ENCODE results near the gene GPRC5A.
"Not testable (repeated sequence)": the region's sequence is repeated elsewhere in the genome, so short reads cannot be mapped to it uniquely, and the experiment has no call there.

GPRC5A gene, protein sequence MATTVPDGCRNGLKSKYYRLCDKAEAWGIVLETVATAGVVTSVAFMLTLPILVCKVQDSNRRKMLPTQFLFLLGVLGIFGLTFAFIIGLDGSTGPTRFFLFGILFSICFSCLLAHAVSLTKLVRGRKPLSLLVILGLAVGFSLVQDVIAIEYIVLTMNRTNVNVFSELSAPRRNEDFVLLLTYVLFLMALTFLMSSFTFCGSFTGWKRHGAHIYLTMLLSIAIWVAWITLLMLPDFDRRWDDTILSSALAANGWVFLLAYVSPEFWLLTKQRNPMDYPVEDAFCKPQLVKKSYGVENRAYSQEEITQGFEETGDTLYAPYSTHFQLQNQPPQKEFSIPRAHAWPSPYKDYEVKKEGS

DNA sequence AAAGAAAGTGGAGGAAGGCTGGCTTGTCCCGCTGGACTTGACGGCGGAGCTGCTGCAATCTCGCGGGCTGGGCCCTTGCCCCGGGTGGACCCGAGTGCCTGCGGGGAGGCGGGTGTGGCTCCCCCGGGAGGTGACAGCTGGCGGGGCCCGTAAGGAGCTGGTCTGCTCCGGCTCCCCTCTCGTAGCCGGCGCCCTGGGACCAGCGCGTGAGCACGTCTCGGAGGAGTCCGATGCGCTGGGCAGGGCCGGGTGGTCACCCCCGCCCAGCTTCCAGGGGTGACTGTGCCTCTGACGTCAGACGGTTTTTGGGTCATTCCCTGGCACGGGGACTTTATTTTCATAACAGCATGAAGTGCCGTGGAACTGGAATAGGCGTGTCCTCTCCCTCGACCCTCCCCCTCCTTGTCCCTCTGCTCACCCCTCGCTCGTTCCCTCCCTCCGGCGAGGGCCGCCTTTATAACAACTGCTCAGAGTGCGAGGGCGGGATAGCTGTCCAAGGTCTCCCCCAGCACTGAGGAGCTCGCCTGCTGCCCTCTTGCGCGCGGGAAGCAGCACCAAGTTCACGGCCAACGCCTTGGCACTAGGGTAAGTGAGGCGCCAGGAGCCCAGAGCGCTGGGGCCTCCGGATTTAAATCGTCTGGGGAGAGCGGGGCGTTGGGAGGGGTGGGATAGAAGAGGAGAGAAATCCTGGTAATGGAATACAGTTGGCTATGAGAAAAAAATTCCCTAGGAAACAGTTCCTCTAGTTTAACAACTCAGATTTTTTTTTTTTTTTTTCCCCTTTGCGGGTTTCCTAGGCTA lies at the start of gene GPRC5A:
Gene GPRC5A (plus strand): TSS at position 483 of the 801 bp plus-strand sequence. CDS start 16,688 bp downstream, outside the sequence.
- H3K27me3 ChIP-seq (ENCODE audit: low read depth) = no peaks in the 10 kb centered on the region; the same call in 1 of the 2 replicates
- peak in 1 of 2 experiments; percentile 28 for DNase-seq (ENCODE audit: low spot score in 2 of 2)

DNA sequence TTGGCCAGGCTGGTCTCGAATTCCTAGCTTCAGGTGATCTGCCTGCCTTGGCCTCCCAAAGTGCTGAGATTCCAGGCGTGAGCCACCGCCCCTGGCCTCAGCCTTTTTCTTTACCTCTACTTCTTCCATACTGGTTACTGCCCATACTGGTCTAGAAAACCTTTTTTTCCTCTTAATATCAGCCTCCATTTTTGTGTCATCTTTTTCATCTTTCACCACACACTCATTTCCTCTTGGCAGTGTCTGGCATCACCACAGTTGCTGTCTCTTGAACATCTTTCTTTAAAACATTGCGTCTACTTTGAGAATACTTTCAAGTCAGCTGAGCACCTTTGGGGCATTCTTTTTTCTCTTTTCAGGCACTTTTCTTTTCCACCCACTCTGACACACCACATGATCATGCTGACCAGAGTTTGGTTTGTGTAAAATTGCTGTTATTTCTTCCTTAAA lies 45.5 kb upstream of the GPRC5A start:
- Histone ChIP-seq H3K4me1 (no peaks in the 10 kb centered on the region), H3K9me3 (no peaks in the 10 kb centered on the region), H3K36me3 (replicated peaks) (no peaks in the 10 kb centered on the region), H3K4me3 (no peak overlapping the region), H3K27me3 (ENCODE audit: low read depth) (no peaks in the 10 kb centered on the region)
- DNase-seq (ENCODE audit: low spot score in 2 of 2) = no peak
- in situ Hi-C loops (cut with MboI; ENCODE audit: low sequenced_read_pairs) = no loop called here

More for the DNA sequence above, at the start of gene GPRC5A:
- H3K4me1 ChIP-seq = peaks cover 11% of the 10 kb centered on the region
- no peaks in the 10 kb centered on the region for H3K36me3 ChIP-seq (replicated peaks)
- H3K9me3 ChIP-seq = no peaks in the 10 kb centered on the region
- H3K4me3 ChIP-seq = no peak within 1 kb of the TSS
- in situ Hi-C loops (cut with MboI; ENCODE audit: low sequenced_read_pairs) = no loop called here

DNA sequence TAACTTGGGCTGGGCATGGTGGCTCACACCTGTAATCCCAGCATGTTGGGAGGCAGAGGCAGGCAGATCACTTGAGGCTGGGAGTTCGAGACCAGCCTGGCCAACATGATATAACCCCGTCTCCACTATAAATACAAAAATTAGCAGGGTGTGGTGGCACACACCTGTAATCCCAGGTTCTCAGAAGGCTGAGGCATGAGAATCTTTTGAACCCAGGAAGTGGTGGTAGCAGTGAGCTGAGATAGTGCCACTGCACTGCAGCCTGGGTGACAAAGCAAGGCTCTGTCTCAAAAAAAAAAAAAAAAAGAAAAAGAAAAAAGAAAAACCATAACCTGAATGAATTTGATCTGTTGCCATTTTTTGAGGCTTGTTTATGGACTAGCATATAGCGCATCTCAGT lies 44.6 kb upstream of the GPRC5A start:
- H3K4me3 ChIP-seq; DNase-seq (ENCODE audit: low spot score in 2 of 2); H3K27me3 ChIP-seq (ENCODE audit: low read depth): not testable (repeated sequence)

DNA sequence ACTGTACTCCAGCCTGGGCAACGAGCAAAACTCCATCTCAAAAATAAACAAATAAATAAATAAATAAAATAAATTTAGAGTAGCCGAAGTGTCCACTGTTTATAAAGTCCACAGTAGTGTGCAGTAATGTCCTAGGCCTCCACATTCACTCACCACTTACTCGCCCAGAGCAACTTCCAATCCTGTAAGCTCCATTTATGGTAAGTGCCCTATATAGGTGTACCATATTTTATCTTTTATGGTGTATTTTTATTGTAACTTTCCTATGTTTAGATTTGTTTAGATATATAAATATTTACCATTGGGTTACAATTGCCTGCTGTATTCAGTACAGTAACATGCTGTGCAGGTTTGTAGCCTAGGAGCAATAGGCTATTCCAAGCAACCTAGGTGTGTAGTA lies 37.9 kb upstream of the GPRC5A start:
- Histone ChIP-seq H3K36me3 (replicated peaks) (no peaks in the 10 kb centered on the region), H3K4me3 (no peak overlapping the region), H3K27me3 (ENCODE audit: low read depth) (no peaks in the 10 kb centered on the region), H3K9me3 (no peaks in the 10 kb centered on the region), H3K4me1 (no peaks in the 10 kb centered on the region)
- no peak for DNase-seq (ENCODE audit: low spot score in 2 of 2)
- in situ Hi-C loops (cut with MboI; ENCODE audit: low sequenced_read_pairs) = no loop called here

More for the DNA sequence above, 44.6 kb upstream of the GPRC5A start:
- H3K4me1 ChIP-seq; H3K9me3 ChIP-seq; H3K36me3 ChIP-seq (replicated peaks); in situ Hi-C loops (cut with MboI; ENCODE audit: low sequenced_read_pairs): not testable (repeated sequence)

DNA sequence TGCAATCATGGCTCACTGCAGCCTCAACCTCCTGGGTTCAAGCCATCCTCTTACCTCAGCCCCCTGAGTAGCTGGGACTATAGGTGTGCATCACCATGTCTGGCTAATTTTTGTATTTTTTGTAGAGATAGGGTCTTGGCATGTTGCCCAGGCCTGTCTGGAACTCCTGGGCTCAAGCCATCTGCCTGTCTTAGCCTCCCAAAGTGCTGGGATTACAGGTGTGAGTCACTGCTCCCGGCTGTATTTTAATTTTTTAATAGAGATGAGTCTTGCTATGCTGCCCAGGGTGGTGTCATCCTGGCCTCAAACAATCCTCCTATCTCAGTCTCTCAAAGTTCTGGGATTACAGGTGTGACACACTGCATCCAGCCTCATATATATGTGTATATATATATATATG lies 31.7 kb upstream of the GPRC5A start:
- DNase-seq (ENCODE audit: low spot score in 2 of 2) = no peak
- no peaks in the 10 kb centered on the region for H3K27me3 ChIP-seq (ENCODE audit: low read depth)
- H3K9me3 ChIP-seq = no peaks in the 10 kb centered on the region
- no peak overlapping the region for H3K4me3 ChIP-seq
- in situ Hi-C loops (cut with MboI; ENCODE audit: low sequenced_read_pairs) = no loop called here
- no peaks in the 10 kb centered on the region for H3K4me1 ChIP-seq
- no peaks in the 10 kb centered on the region for H3K36me3 ChIP-seq (replicated peaks)

DNA sequence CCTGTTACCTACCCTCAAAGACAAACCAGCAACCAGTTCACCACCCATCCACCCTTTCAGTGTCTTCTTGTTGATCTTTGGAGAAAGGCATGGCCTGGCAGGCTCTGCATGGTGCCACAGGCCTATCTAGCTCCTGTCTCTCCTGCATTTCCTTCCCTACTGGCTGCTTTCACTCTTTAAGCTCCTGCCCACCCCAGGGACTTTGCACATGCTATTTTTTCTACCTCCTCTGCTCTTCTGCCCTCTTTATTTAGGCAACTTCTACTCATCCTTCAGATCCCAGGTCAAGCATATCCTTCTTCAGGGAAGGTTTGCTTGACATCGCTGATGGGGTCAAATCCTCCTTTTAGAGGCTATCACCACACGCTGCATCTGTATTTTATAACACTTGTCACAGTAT lies 27.1 kb upstream of the GPRC5A start:
- H3K9me3 ChIP-seq = no peaks in the 10 kb centered on the region
- no peaks in the 10 kb centered on the region for H3K4me1 ChIP-seq
- no peak overlapping the region for H3K4me3 ChIP-seq
- no peak for DNase-seq (ENCODE audit: low spot score in 2 of 2)
- 0 out of 2 replicates have a peak, but pooled peaks cover 4% of the 10 kb centered on the region for H3K36me3 ChIP-seq (replicated peaks)
- in situ Hi-C loops (cut with MboI; ENCODE audit: low sequenced_read_pairs) = no loop called here
- H3K27me3 ChIP-seq (ENCODE audit: low read depth) = no peaks in the 10 kb centered on the region

DNA sequence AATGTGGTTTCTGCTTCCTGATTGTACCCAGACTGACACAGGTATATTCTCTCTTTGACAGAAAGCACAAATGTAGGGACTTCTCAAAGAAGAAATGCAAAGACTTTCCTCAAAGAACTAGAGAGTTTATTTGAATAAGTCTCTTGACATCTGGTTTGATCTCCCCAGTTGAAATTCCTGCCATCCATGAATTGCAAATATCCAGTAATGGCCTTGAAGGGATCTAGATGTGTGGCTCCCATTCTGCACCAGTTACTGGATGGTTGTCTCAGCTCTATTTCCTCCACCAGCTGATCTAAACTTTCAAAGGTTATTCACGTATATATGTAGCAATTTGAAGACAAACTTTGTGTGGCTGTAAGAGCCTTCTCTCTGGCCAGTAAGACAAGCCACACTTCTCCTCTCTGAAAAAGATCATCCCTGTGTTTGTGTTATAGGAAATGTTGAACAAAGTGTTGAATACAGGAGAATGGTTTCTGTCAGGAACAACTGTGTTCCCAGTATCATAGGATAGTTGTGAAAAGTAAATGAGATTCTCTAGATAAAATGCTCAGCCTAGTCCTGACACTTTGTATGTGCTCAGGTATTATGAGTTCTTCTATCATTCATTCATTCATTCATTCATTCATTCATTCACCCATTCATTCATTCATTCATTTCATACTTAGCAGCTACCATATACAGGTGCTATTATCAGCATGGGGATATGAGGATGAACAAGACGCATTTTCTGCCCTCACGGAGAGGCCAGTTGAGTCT lies 22.7 kb upstream of the GPRC5A start:
- Histone ChIP-seq H3K27me3 (ENCODE audit: low read depth) (no peaks in the 10 kb centered on the region), H3K4me3 (no peak overlapping the region), H3K4me1 (no peaks in the 10 kb centered on the region), H3K9me3 (no peaks in the 10 kb centered on the region), H3K36me3 (replicated peaks) (0 out of 2 replicates have a peak, but pooled peaks cover 4% of the 10 kb centered on the region)
- no peak for DNase-seq (ENCODE audit: low spot score in 2 of 2)
- in situ Hi-C loops (cut with MboI; ENCODE audit: low sequenced_read_pairs) = no loop called here

DNA sequence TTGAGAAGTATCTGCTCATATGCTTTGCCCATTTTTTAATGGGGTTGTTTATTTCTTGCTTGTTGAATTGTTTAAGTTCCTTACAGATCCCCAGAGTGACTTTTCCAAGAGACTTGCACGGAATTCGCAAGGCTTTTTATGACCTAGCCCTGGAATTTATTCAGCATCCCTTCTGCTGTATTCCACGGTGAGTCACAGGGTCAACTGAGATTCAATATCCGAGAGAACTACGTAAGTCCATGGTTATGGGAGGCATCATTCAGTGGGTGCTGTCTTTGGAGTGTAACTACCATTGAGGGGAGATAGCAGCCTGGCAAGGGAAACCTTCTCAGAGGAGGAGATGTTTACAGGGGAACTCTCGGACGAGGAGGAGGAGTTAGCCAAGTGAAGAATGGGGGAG lies 20.9 kb upstream of the GPRC5A start:
- Histone ChIP-seq H3K9me3 (no peaks in the 10 kb centered on the region), H3K4me1 (no peaks in the 10 kb centered on the region), H3K27me3 (ENCODE audit: low read depth) (no peaks in the 10 kb centered on the region), H3K4me3 (no peak overlapping the region), H3K36me3 (replicated peaks) (0 out of 2 replicates have a peak, but pooled peaks cover 4% of the 10 kb centered on the region)
- in situ Hi-C loops (cut with MboI; ENCODE audit: low sequenced_read_pairs) = no loop called here
- DNase-seq (ENCODE audit: low spot score in 2 of 2) = no peak

DNA sequence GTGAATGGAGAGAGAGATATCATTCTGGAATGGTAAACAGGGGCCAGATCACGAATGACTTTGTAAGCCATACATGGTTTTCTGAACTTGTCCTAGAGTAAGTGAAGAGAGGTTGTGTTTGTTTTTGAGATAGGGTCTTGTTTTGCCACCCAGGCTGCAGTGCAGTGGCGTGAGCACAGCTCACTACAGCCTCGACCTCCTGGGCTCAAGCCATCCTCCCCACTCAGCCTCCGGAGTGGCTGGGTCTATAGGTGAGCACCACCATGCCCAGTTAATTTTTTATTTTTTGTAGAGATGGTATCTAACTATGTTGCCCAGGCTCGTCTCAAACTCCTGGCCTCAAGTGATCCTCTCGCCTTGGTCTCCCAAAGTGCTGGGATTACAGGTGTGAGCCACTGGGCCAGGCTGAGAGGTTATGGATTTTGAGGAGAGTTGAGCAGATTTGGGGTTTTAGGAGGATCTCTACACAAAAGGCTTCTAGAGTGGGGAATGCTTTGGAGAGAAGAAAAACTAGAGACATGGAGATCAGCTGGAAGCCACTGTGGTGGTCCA lies 19.7 kb upstream of the GPRC5A start:
- Histone ChIP-seq H3K4me3 (no peak overlapping the region), H3K9me3 (no peaks in the 10 kb centered on the region), H3K4me1 (no peaks in the 10 kb centered on the region), H3K27me3 (ENCODE audit: low read depth) (no peaks in the 10 kb centered on the region), H3K36me3 (replicated peaks) (0 out of 2 replicates have a peak, but pooled peaks cover under 1% of the 10 kb centered on the region)
- in situ Hi-C loops (cut with MboI; ENCODE audit: low sequenced_read_pairs) = no loop called here
- no peak for DNase-seq (ENCODE audit: low spot score in 2 of 2)

DNA sequence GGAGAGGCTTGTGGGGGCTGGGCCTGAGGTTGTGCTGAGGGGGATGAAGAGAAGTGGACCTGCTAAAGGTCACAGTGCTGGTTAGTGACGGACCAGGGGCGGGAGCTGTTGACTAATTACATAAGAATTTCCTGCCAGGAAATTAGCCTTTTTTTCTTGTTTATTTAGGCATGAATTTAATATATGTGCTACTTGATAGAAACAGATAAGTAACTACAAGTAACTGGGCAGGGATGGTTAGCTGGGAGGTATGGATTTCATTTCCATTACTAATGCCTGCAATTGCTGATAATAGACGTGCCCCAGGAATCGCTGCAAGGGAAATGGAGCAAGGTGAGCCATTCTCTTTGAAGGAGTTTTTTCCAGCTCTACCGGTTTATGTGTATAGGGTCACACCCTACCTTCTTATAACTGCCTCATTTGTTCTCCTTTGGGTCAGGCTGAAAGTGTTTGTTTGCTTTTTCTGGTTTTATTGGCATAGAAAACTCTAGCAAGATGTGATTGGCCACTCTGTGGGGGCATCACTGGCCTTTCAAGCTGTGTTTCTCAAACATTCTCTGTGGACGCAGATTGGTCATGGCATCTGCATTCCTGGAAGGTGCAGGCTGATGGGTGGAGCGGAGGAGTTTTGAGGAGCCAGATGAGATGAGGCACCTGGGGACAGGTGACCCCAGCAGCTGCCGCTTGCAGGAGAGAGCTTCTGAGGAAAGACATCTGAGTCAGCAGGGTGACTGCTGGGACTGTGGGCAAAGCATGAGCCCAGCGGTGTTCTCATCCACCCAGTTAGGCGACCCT lies 19.0 kb upstream of the GPRC5A start:
- Histone ChIP-seq H3K4me1 (no peaks in the 10 kb centered on the region), H3K36me3 (replicated peaks) (no peaks in the 10 kb centered on the region), H3K9me3 (no peaks in the 10 kb centered on the region), H3K27me3 (ENCODE audit: low read depth) (no peaks in the 10 kb centered on the region), H3K4me3 (no peak overlapping the region)
- DNase-seq (ENCODE audit: low spot score in 2 of 2) = no peak
- in situ Hi-C loops (cut with MboI; ENCODE audit: low sequenced_read_pairs) = no loop called here

DNA sequence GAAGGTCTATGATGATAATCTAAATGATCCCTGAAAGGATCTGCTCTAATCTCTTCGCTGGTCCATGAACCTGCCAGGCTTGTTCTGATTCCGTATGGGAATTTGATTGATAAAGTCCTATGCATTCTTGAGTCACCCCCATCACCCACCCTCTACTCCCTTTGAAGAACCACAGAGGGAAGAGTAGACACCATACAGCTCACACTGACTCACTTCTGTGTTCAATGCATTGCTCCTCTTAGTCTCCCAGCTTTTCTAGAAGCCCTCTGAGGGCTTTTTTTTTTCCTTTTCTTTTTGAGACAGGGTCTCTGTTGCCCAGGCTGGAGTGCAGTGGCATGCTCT lies 18.5 kb upstream of the GPRC5A start:
- DNase-seq (ENCODE audit: low spot score in 2 of 2) = no peak
- no peaks in the 10 kb centered on the region for H3K9me3 ChIP-seq
- no peaks in the 10 kb centered on the region for H3K36me3 ChIP-seq (replicated peaks)
- in situ Hi-C loops (cut with MboI; ENCODE audit: low sequenced_read_pairs) = no loop called here
- no peak overlapping the region for H3K4me3 ChIP-seq
- no peaks in the 10 kb centered on the region for H3K27me3 ChIP-seq (ENCODE audit: low read depth)
- peaks cover 4% of the 10 kb centered on the region; the same call in 1 of the 2 replicates for H3K4me1 ChIP-seq

DNA sequence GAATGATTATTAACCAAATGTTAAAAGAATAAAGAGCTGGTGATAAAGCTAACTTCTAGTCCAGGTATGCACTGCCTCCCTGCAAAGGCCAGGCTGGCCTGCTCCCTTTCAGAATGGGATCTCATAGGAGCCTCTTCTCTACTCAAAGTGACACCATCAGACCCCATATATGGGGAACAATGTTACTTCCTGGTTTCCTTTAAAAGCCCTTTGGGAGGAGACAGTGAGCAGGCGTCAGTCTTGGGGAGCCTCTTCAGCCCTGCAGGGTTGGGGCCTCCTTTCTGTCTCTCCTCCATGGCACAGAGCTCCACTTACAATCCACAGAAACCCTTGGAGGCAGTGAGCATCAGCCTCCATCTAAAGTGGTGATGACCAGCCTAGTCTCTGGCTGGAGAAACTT lies 17.3 kb upstream of the GPRC5A start:
- in situ Hi-C loops (cut with MboI; ENCODE audit: low sequenced_read_pairs) = no loop called here
- Histone ChIP-seq H3K27me3 (ENCODE audit: low read depth) (no peaks in the 10 kb centered on the region), H3K36me3 (replicated peaks) (no peaks in the 10 kb centered on the region), H3K9me3 (no peaks in the 10 kb centered on the region), H3K4me1 (peaks cover 8% of the 10 kb centered on the region; the same call in 1 of the 2 replicates), H3K4me3 (no peak overlapping the region)
- no peak for DNase-seq (ENCODE audit: low spot score in 2 of 2)

DNA sequence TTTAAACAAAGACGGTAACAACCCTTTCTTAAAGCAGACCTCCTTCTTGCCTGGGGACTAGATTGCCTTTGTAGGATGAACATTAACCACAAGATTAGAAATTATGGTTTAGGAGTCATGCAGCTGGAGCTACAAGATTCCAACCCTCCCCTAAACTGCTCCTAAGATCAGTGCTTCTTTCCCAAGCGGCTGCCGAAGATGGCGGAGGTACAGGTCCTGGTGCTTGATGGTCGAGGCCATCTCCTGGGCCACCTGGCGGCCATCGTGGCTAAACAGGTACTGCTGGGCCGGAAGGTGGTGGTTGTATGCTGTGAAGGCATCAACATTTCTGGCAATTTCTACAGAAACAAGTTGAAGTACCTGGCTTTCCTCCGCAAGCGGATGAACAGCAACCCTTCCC lies 16.1 kb upstream of the GPRC5A start:
- H3K27me3 ChIP-seq (ENCODE audit: low read depth); H3K9me3 ChIP-seq; DNase-seq (ENCODE audit: low spot score in 2 of 2); H3K4me1 ChIP-seq; H3K36me3 ChIP-seq (replicated peaks); H3K4me3 ChIP-seq; in situ Hi-C loops (cut with MboI; ENCODE audit: low sequenced_read_pairs): not testable (repeated sequence)

Data from HAP-1 (cell line).